GM19099 (cell line): ENCODE data around the gene HTRA2.

Experiments used
- POLR2A ChIP-seq: IDR thresholded peaks from 3 replicates; pipeline ENCODE4 v1.6.1; 2011; ENCODE audit warnings: low read depth; ENCODE audit not compliant: insufficient read length; ENCODE audit errors: extremely low read depth

HTRA2 gene

DNA sequence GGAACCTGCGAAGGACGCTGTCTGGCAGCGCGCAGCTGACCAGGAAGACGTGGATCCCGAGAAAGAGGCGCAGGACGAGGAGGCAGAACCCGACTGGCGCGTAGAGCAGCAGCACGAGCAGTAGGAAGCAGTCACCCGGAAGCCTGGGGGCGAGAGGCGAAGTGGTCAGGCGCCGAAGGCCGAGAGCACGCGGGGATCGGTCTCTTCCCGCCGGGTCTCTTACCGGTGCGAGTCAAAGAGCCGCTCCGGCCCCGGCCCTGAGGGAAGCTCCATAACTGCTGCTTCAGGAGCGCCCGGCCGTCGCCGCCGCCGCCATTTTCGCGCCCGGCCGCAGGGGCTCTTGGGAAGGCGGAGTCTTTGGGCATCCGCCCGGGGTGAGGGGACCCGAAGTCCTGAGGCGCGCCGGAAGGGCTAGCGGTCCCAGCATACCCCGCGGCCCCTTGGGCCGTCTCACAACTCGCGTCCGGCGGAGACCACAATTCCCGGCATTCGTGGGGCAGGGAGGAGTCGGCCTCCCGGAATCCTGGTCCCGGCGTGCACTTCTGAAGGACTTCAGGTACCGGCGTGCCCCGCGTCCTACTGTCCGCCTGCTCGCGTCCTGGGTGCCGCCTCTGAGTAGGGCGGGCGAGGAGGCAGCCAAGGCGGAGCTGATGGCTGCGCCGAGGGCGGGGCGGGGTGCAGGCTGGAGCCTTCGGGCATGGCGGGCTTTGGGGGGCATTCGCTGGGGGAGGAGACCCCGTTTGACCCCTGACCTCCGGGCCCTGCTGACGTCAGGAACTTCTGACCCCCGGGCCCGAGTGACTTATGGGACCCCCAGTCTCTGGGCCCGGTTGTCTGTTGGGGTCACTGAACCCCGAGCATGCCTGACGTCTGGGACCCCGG lies at the start of gene HTRA2, which contains the start of gene AUP1:
TSS of gene HTRA2 (plus strand) at position 577 of the 882 bp plus-strand sequence. CDS start at position 651, 74 bp downstream.
TSS of gene AUP1 (minus strand) at position 350 of the 882 bp plus-strand sequence. CDS start at position 273, 77 bp downstream.
- peak; percentile 98 for TF ChIP-seq POLR2A

DNA sequence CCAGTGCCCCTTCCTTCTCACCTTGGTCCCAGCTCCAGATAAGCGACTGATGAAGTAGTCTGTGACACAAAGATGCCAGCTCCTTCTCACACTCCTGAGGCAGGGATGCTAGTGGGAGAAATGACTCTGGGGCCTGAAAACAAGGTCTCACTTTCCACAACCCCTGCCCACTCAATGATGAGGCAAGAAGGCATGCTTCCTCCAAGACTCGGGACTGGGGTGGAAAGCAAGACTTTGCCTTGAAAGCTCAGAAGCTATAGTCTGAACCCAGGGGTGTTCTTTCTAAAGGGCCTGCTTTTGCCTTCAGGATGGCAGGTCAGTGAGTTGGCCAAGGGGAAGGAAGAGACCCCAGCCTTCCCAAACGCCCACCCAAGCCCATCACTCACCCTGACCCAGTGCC lies 48.3 kb upstream of the HTRA2 start:
- TF ChIP-seq POLR2A = no peak

DNA sequence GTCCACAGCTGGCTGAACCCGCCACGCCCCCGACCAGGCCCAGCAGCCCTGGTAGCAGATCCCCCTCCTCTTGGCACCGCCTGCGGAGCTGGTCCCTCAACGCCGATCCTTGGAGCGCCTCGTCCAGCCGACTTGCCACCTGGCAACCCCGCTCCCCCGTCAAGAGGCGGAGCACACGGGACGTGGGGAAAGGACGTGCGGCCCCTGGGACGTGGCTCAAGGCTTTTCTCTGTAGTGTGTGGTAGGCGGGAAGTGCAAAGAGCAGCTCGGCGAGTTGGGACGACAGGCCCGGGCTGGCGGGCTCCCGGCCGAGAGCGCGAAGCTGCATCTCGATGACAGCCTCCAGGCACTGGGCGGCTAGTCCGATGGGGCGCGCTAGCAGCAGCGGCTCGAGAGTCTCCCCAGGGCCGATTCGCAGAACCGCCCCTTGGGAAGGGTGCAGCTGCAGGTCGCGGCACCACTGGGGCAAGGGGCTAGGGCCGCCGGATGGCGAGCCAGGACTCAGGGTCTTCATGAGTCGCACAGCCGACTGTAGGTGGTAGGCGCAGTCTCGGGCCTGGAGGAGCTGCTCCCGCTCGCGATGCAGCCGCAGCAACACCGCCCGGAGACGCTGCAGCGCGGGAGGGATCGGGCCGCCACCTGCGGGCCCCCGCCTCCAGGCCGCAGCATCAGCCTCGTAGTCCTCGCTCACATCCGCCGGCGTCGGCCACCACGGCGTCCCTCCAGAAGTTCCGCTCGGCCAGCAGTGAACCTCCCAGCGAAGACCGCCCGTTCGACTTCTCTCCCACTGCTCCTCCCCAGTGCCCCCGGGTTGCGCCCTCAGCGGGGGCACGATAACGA lies 47.6 kb upstream of the HTRA2 start:
- no peak for TF ChIP-seq POLR2A

DNA sequence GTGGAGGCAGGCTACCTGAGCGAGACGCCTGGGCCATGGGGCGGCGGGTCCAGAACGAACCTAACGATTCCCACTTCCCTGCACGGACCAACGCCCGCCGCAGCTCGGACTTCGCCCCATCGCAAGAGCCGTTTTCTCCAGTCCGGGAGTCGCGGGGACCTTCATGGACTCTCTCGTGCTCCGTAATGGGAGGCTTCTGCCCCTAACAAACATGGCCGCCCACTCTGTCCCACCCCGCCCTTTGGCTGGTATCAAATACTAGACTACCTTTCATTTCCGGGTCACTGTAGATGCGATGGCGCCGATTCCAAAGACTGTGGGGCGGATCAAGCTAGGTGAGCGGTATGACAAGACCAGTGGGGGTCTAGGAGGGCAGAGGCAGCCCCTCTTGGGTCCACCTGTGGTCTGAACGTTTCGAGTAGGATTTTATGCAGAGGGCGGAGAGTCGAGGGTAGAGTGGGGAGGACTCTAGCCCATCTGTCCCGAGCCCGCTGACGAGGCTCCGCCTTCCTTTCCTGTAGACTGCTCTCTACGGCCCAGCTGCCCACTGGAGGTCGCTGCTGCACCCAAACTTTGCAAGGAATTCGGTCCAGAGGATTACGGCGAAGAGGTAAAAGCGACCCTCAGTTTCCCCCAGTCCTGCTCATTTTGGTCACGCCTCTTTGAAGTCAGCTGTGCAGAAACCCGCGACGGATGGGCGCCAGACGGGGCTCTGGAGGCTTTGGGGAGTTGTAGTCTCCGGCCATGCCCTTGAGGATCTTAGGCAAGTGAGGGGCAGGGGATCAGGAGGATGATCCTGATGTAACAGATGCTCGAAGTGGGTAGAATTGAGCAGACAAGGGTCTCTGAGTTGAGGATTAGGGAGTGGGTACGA lies 46.7 kb upstream of the HTRA2 start, which contains the start of the genes CCDC142 and TTC31:
TSS of gene CCDC142 (minus strand) at position 198 of the 874 bp plus-strand sequence. CDS start at position 37, 161 bp downstream.
TSS of gene TTC31 (plus strand) at position 281 of the 874 bp plus-strand sequence. CDS start at position 296, 15 bp downstream.
- peak; percentile 80 for TF ChIP-seq POLR2A

DNA sequence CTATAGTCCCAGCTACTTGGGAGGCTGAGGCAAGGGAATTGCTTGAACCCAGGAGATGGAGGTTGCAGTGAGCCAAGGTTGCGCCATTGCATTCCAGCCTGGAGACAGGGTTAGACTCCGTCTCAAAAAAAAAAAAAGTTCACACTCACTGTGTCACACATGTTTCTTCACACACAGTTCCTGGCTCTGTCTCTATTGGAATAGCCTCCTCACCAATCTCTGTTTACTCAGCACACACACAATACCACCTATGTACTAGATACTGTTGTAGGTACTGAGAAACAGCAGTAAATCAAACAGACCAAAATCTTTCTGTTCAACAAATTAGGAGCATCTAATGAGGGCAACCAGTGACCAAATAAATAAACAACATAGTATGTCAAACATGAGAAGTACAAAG lies 43.6 kb upstream of the HTRA2 start:
- TF ChIP-seq POLR2A = no peak

DNA sequence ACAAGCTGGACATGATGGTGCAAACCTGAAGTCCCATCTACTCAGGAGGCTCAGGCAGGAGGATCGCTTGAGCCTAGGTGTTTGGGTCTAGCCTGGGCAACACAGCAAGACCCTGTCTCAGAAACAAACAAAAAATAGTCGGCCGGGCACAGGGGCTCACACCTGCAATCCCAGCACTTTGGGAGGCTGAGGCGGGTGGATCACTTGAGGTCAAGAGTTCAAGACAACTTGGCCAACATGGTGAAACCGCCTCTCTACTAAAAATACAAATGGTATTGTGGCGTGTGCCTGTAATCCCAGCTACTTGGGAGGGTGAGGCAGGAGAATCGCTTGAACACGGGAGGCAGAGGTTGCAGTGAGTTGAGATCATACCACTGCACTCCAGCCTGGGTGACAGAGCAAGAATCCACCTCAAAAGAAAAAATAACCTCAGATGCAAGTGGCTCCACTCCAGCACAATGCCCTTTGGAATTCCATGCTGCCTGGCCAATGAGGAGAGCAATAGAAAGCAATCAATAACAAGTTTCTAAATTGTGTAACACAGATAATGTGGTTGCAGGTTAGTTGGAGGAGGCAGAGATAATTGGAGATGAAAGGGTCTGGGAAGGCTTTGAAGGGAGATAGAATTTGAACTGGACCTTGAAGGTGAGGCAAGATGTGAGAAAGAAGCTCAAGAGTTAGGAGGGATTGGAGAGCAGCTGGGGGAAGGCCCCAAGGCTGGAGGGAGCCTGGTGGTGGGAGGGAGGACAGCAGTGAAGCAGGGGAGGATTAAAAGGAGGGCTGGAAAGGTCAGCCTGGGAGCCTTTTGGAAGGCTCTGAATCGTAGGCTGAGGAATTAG lies 40.9 kb upstream of the HTRA2 start:
- no peak for TF ChIP-seq POLR2A

DNA sequence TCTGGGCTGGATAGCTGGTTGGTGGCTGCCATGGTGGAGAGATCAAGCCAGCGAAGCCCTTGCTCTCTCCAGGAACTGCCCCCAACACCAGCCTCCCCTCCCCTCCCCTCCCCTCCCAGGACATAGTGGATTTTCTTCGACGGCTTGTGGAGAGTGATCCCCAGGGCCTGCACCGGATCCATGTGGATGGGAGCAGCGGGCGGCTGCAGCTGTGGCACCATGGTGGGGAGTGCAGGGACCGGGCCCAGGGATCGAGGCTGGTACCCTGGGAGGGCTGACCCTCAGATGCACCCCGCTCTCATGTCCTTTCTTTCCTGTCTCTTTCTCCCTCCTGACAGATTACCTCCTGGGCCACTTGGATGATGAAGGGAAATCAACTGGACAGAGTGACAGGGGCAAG lies 39.8 kb upstream of the HTRA2 start:
- TF ChIP-seq POLR2A = no peak

DNA sequence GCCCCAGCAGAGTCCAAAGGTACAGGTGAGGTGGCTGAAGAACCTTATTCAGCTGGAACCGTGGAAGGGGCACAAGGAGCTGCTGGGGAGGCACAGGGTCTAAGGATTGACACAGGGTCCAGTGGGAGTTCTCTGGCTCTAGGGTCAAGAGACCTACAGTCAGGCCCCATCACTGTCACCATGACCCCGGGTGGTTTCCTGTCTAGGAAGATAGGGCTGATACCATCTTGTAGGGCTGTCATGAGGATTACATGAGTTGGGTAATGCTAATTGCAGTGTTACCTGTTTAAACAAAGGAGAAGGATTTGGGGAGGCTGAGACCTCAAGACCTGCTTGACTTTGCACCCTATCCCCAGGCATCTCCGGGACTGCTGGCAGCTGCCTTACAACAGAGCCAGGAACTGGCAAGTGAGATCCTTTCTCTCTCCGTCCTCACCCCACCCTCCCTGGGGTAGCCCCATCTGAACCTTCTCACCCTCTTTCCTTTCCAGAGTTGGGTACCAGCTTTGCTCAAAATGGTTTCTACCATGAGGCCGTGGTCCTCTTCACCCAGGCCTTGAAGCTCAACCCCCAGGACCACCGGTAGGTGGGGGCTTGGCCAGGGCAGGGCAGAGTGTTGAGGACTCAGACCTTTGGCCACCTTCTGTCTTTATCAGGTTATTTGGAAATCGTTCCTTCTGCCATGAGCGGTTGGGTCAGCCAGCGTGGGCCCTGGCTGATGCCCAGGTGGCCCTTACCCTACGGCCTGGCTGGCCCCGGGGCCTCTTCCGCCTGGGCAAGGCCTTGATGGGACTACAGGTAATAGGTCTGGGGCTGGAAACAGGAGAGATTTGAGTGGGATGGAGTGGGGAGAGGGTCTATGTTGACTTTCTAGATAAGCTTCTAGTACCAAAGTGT lies 37.8 kb upstream of the HTRA2 start:
- TF ChIP-seq POLR2A = no peak

DNA sequence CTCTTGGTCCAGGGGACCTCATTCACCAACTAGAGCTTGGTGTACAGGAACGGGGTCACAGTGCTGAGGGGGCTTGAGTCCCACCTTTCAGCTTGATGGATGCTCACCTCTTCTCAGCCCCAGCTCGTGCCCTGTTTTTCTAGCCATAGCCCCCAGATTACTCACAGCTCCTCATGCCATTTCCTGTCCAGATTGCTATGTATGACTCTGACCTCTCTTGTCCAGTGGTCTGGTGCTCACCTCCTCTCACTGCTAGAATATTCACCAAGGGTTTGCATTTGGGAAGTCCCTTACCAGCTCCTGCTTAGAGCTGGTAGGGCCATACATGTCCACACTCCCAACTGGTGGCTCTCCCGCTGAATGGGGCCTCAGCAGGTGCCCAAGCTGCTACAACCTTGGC lies 36.2 kb upstream of the HTRA2 start:
- no peak for TF ChIP-seq POLR2A

DNA sequence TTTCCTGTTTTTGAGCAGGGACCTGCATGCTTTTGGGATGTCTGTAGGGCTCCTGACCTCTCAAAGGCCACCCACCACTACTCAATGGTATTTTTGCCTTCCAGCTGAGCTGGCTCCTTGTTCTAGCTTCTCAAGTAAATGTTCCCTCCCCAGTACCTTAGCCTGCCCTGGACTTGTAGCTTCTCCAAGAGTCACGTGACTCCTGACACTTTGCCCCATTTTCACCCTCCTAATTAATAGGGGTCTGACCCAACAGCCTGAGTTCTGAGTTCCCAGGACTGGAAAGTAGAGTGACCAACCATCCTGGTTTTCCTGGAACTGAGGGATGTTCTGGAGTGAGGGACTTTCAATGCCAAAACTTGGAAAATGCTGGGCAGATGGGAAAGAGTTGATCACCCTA lies 34.3 kb upstream of the HTRA2 start:
- TF ChIP-seq POLR2A = no peak

DNA sequence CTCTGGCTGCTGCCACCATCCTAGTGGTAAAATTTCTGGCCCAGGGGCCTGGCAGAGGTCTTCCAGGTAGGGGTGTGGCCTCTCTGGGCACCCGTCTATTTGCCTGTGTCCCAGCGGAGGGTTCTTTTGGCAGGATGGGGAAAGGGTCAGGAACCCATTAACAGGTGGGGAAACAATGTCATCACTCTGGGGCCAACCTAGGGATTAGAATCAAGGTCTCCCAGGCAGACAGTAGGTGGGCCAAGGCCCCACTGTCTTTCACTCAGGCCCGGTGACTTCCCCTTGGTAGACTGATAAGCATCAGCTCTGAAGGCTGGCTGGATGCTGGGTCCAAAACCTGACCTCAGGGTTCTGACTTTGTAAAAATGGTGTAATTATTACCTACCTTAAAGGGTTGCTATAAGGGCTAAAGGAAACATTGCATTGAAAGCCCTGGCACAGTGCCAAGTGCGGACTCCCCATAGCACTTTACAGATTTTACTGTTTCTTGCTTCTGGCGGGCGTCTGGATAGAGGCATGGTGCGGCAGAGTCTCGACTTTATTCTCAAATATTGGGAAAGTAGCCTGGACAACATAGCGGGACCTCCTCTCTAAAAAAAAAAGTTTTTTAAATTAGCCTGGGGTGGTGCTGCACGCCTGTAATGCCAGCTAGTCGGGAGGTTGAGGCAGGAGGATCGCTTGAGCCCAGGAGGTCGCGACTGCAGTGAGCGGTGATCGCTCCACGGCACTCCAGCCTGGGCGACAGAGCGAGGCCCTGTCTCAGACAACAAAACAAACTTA lies 32.5 kb upstream of the HTRA2 start:
- TF ChIP-seq POLR2A = no peak
